Stimulated activated CD4-positive, alpha-beta T cell treated with anti-CD3 and anti-CD28 coated beads, Interleukin-4, amount 100 ng/mL, for 24 hours (primary cell): ENCODE measurements around the gene ARFGAP3.

Source experiments
- DNase-seq: peaks from one replicate; pipeline ENCODE4 v3.0.0-alpha.2; 2020

ARFGAP3 gene

GRCh38 chr22:42860968-42861367 lies 3.9 kb upstream of the ARFGAP3 start:
- DNase-seq = no peak

GRCh38 chr22:42857845-42858481 lies 890 bp upstream of the ARFGAP3 start:
- DNase-seq = no peak

GRCh38 chr22:42856179-42856864 lies 751 bp downstream of the ARFGAP3 start:
- DNase-seq = peak; percentile 53

- no peak for DNase-seq
Measured at GRCh38 chr22:42855721-42856120, 1.4 kb downstream of the ARFGAP3 start.

- no peak for DNase-seq
Measured at GRCh38 chr22:42855211-42855610, 1.9 kb downstream of the ARFGAP3 start.

GRCh38 chr22:42848941-42849550 lies 8.0 kb downstream of the ARFGAP3 start:
- no peak for DNase-seq

- DNase-seq = no peak
Measured at GRCh38 chr22:42847110-42847509, 10.0 kb downstream of the ARFGAP3 start.

GRCh38 chr22:42844756-42845155 lies 12.3 kb downstream of the ARFGAP3 start:
- no peak for DNase-seq

- DNase-seq = no peak
Measured at GRCh38 chr22:42842658-42843370, 14.3 kb downstream of the ARFGAP3 start.

GRCh38 chr22:42841444-42841843 lies 15.6 kb downstream of the ARFGAP3 start:
- DNase-seq = no peak

- DNase-seq = no peak
Measured at GRCh38 chr22:42837556-42837955, 19.5 kb downstream of the ARFGAP3 start.

- DNase-seq = no peak
Measured at GRCh38 chr22:42836026-42836425, 21.0 kb downstream of the ARFGAP3 start.

- no peak for DNase-seq
Measured at GRCh38 chr22:42834177-42834949, 22.7 kb downstream of the ARFGAP3 start.

- DNase-seq = no peak
Measured at GRCh38 chr22:42833104-42833503, 24.0 kb downstream of the ARFGAP3 start.

- no peak for DNase-seq
Measured at GRCh38 chr22:42831712-42832111, 25.4 kb downstream of the ARFGAP3 start.

GRCh38 chr22:42830161-42830560 lies 26.9 kb downstream of the ARFGAP3 start:
- DNase-seq = no peak

- no peak for DNase-seq
Measured at GRCh38 chr22:42829302-42829701, 27.8 kb downstream of the ARFGAP3 start.

- no peak for DNase-seq
Measured at GRCh38 chr22:42825796-42826195, 31.3 kb downstream of the ARFGAP3 start.

- no peak for DNase-seq
Measured at GRCh38 chr22:42821386-42821785, 35.7 kb downstream of the ARFGAP3 start.

- DNase-seq = no peak
Measured at GRCh38 chr22:42820045-42820763, 36.9 kb downstream of the ARFGAP3 start.

- no peak for DNase-seq
Measured at GRCh38 chr22:42819412-42820044, 37.5 kb downstream of the ARFGAP3 start.

GRCh38 chr22:42817556-42817955 lies 39.5 kb downstream of the ARFGAP3 start:
- DNase-seq = no peak
